Fibroblast of villous mesenchyme (primary cell): Measurements from ENCODE around the gene B4GALT6. TPM values are rescaled to one million over a fixed set of nuclear protein-coding genes. Genes with fewer than 3 reads are reported as not detected.
A peak's percentile ranks its signal among the peaks of the same experiment; 100 is the strongest.
"Not testable (repeated sequence)": the region's sequence is repeated elsewhere in the genome, so short reads cannot be mapped to it uniquely, and the experiment has no call there.

Source experiments
- DNase-seq: peaks from one replicate; pipeline ENCODE4 v3.0.0-alpha.2; 2010; ENCODE audit warnings: low read depth
- H3K4me3 ChIP-seq: 2 replicates; pipeline ENCODE4 v1.5.1; 2011; ENCODE audit warnings: low read depth, mild to moderate bottlenecking, low read length
- total RNA-seq: library from RNA; depleted of rRNA; stranded (reverse); fragments of >200 nt; gene quantifications from 2 replicates; pipeline ENCODE4 v1.2.3, GENCODE V29; 2012
- TF ChIP-seq, protein P1 (sequence below): IDR thresholded peaks from 2 replicates; pipeline ENCODE4 v1.5.1; 2012; ENCODE audit warnings: low read depth, mild to moderate bottlenecking, low read length; ENCODE audit not compliant: insufficient read depth

The B4GALT6 gene, protein sequence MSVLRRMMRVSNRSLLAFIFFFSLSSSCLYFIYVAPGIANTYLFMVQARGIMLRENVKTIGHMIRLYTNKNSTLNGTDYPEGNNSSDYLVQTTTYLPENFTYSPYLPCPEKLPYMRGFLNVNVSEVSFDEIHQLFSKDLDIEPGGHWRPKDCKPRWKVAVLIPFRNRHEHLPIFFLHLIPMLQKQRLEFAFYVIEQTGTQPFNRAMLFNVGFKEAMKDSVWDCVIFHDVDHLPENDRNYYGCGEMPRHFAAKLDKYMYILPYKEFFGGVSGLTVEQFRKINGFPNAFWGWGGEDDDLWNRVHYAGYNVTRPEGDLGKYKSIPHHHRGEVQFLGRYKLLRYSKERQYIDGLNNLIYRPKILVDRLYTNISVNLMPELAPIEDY
- total RNA-seq, result 2.9 and 8.6 TPM in 2 replicates

DNA sequence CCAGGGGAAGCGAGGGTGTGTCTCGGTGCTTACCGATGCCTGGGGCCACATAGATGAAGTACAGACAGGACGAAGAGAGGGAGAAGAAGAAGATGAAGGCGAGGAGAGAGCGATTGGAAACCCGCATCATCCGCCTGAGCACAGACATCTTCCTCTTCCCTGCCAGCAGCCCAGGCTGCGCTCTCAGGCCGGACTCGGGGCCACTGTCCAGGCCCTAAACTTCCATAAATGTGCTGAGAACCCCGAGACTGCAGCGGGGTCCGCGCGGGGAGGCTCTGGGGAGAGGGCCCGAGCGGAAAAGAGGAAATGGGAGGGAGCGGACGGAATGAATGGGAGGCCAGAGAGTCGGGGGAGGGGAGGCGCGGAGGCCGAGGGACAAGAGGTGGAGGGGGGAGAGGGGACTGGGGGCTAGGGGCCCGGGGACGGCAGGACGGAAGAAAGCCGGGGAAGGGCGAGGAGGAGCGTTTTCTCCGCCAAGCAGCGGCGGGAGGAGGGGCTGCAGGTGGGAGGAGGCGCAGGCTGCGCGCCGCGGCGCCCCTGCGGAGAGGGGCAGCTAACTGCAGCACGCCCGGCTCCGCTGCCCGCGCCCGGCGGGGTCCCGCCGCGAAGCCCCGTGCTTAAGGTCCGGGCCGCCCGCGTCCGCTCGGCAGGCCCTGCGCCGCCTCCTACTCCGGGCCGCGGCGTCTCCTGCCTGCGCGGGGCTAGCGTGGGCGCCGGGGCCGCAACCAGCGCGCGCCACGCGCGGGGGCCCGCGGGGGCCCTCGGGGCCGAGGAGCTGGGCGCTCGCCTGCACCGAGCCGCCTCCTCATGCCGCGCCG lies at the start of gene B4GALT6:
B4GALT6 (minus strand) TSS at position 303 of the 818 bp plus-strand sequence; CDS start at position 148, 155 bp downstream.
- TF ChIP-seq, protein P1, sequence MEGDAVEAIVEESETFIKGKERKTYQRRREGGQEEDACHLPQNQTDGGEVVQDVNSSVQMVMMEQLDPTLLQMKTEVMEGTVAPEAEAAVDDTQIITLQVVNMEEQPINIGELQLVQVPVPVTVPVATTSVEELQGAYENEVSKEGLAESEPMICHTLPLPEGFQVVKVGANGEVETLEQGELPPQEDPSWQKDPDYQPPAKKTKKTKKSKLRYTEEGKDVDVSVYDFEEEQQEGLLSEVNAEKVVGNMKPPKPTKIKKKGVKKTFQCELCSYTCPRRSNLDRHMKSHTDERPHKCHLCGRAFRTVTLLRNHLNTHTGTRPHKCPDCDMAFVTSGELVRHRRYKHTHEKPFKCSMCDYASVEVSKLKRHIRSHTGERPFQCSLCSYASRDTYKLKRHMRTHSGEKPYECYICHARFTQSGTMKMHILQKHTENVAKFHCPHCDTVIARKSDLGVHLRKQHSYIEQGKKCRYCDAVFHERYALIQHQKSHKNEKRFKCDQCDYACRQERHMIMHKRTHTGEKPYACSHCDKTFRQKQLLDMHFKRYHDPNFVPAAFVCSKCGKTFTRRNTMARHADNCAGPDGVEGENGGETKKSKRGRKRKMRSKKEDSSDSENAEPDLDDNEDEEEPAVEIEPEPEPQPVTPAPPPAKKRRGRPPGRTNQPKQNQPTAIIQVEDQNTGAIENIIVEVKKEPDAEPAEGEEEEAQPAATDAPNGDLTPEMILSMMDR, result no peak
- peak; percentile 48 for DNase-seq
- peak within 1 kb of the TSS; percentile 76 for H3K4me3 ChIP-seq

DNA sequence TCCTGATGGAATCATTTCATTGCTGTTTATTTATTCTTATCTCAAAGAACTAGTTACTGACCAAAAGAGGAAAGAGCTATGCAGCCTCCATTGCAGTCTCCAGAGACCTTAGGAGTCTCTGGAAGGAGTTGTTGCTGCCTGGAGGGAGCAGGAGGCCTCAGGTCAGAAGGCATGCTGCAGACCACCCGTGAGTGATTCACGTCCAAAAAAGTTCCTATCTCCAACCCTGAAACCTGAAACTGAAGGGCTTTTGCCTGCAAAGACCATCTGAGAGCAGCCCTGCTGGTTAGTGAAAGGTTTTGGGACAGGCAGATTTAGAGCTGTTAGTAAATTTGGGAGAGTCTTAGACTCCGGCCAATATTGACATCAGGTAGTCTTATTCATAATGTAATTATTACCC lies 47.2 kb upstream of the B4GALT6 start:
- TF ChIP-seq, protein P1, result no peak
- DNase-seq, result no peak
- H3K4me3 ChIP-seq, result no peak overlapping the region

DNA sequence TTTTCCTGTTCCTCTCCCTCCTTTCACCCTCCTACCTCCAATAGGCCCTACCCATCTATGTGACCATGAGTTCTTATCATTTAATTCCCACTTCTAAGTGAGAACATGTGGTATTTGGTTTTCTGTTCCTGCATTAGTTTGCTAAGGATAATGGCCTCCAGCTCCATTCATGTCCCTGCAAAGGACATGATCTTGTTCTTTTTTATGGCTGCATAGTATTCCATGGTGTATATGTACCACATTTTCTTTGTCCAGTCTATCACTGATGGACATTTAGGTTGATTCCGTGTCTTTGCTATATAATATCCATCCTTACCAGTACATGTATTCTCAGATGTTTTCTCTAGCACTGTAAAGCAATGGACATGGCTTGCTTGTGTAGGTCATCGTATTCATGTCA lies 44.8 kb upstream of the B4GALT6 start:
- DNase-seq, H3K4me3 ChIP-seq: not testable (repeated sequence)

DNA sequence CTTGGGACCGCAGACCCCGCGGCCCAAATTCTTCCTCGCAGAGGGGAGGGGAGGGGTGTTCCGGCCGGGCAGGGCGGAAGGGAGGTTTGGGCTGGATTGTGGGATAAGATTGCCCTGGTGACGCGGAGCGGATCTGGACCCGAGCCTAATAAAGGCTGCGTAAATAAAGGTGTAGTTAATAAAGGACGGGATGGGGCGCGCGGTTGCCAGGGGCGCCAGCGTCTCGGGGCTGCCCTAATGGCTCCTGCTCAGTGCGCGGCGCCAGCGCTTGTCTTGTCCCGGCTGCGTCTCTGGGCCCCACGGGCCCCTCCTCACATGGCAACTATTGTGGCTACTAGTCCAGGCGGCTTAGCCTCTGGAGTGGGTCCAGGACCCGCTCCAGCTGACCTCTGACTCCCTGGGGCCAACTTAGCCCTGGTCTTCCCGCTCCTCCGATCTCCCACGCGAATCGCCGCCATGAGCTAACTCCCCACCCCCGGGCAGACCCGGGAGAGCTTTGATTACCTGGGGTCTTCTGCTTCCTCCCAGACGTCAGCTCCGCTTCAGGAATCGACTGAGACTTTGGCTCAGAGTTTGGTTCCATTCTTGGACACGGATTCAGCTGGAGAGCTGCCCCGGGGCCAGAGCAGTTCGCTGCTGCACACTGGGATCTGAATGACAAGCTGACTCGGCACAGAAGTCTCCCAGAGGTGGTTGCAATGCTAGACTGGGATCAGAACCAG lies 39.8 kb upstream of the B4GALT6 start:
- peak; percentile 8 for DNase-seq
- TF ChIP-seq, protein P1, result no peak
- peak overlapping the region; percentile 61 for H3K4me3 ChIP-seq

DNA sequence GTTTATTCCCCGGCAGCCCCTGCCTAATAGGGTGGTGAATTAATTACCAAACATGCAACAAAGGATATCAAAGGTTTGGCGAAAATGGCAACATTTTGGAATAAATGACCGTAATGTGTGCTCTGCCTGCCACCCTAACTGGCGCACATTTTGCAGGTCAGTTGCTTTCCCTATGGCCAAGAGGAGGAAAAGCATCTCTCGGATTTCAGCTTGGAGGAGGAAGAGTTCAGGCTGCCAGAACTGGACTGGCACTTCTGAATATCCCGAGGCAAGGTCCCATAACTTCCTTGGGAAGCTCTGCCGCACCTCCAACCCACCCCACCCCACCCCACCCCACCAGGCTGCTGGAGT lies 39.2 kb upstream of the B4GALT6 start:
- TF ChIP-seq, protein P1, result no peak
- peak overlapping the region; percentile 61 for H3K4me3 ChIP-seq
- no peak for DNase-seq

DNA sequence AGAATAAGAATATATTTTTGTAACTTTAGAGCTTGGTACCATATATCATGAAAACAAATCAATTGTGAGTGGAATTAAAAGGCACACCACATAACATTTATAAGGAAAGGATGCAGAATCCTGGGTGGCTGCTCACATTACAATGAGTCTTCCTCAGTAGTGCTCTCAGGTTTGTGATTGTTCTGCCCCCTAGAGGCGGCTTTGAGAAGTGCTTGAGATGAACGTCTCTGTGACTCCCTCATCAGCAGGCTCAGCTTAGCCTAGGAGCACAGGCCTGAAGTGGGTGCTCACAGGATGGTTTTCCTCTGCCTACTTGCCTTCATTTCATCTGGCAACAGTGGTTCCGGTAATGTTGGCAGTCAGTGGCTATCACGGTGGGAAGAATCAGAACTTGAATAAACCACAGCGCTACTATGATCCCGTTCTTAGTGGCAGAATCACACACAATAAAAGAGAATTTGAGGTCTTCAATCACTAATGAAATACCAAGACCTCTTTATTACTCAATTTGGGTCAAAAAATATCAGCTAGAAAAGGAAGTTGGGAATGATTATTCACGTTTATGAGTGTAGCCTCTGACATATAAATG lies 38.1 kb upstream of the B4GALT6 start:
- DNase-seq, result peak; percentile 84
- TF ChIP-seq, protein P1, result peak; percentile 92
- H3K4me3 ChIP-seq, result no peak overlapping the region
